ENCODE results near the gene IL11RA.

DNA sequence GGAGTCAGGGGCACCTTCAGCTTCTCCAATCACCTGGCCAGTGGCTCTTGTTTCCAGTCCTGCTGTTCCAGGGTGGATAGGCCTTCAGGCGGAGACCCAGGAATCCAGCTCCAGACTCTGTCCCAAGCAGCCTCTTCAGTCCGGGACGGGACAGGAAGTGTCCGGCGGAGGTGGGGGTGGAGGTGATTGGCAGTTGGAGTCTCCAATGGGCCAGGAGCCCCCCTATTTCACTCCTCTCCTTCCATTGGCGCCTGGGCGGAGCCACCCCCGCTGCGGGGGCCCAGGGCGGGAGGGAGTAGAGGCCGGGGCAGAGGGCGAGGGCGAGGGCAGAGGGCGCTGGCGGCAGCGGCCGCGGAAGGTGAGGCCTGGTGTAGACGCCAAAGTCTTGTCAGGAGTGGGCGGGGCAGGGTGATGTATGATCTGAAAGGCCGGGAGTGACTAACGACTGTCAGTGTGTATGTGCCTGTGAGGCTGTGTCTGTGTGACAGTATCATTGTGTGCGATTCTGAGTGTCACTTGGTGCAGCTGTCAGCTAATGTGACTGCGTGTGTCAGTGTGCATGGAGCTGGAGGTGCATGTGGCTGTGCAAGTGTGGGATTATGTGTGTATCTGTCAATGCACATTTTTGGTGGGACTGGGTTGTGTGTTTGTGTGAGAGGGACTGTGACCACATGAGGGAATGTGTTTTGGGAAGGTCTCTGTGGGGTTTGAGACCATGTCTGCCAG is at the start of gene IL11RA:
- TF ChIP-seq, protein P1, sequence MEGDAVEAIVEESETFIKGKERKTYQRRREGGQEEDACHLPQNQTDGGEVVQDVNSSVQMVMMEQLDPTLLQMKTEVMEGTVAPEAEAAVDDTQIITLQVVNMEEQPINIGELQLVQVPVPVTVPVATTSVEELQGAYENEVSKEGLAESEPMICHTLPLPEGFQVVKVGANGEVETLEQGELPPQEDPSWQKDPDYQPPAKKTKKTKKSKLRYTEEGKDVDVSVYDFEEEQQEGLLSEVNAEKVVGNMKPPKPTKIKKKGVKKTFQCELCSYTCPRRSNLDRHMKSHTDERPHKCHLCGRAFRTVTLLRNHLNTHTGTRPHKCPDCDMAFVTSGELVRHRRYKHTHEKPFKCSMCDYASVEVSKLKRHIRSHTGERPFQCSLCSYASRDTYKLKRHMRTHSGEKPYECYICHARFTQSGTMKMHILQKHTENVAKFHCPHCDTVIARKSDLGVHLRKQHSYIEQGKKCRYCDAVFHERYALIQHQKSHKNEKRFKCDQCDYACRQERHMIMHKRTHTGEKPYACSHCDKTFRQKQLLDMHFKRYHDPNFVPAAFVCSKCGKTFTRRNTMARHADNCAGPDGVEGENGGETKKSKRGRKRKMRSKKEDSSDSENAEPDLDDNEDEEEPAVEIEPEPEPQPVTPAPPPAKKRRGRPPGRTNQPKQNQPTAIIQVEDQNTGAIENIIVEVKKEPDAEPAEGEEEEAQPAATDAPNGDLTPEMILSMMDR (conservative IDR thresholded peaks at IDR 0.05; ENCODE audit: low read length): no peak
- TF ChIP-seq EZH2phosphoT487 (IDR thresholded peaks at IDR 0.05; ENCODE audit: borderline replicate concordance, low read depth, low read length): no peak

Data from OCI-LY7 (cell line).